ENCODE data around the gene C11orf97. TPM values are rescaled to one million over a fixed set of nuclear protein-coding genes. Genes with fewer than 3 reads are reported as not detected.

C11orf97 gene
- total RNA-seq, 1 experiment from 2014 or later = not detected

GRCh38 chr11:94546886-94547285 is 34.6 kb downstream of the C11orf97 start:
- H3K4me3 Mint-ChIP-seq = peak overlapping the region in 1 of 2 experiments; percentile 22; a peak in 1 of 5 replicates
- Histone ChIP-seq H3K4me2 (ENCODE audit: insufficient read depth, insufficient read length, low read length) (peak overlapping the region; percentile 13), H4K8ac (replicated peaks; ENCODE audit: insufficient read length, low read depth, low read length) (no peak overlapping the region), H2BK15ac (ENCODE audit: low read depth, low read length) (no peak overlapping the region), H2BK5ac (ENCODE audit: insufficient read length, low read length) (no peak overlapping the region), H3K27me3 (ENCODE audit: insufficient read depth, low read length) (peaks cover 9% of the 10 kb centered on the region; the same call in 1 of the 2 replicates), H4K20me1 (ENCODE audit: control insufficient read depth, insufficient read depth, insufficient read length) (no peaks in the 10 kb centered on the region), H2AK5ac (ENCODE audit: insufficient read length, low read length) (no peak overlapping the region), H3K4ac (ENCODE audit: low read depth, low read length) (no peak overlapping the region), H3K4me1 (ENCODE audit: insufficient read depth, low read length) (no peaks in the 10 kb centered on the region; the same call in none of the 2 replicates), H3K9me3 (ENCODE audit: control insufficient read depth, low read depth, low read length) (no peaks in the 10 kb centered on the region), H3K23me2 (ENCODE audit: insufficient read length, low read depth, low read length, poor library complexity, severe bottlenecking) (peaks cover 15% of the 10 kb centered on the region), H2BK120ac (ENCODE audit: low read depth, low read length, poor library complexity, severe bottlenecking) (no peak overlapping the region), H4K91ac (ENCODE audit: insufficient read length, low read depth, low read length) (no peak overlapping the region), H3K79me2 (ENCODE audit: insufficient read depth, low read length) (peaks cover 2% of the 10 kb centered on the region; the same call in 1 of the 2 replicates), H3K23ac (ENCODE audit: insufficient read length, low read depth, low read length) (no peak overlapping the region), H3K14ac (ENCODE audit: insufficient read depth, low read length) (no peak overlapping the region), H3K9ac (ENCODE audit: extremely low read depth, insufficient read length, low read length) (no peak overlapping the region), H4K5ac (ENCODE audit: insufficient read length, low read depth, low read length) (no peak overlapping the region), H3K18ac (ENCODE audit: insufficient read length, low read depth, low read length) (no peak overlapping the region), H2BK20ac (ENCODE audit: low read depth, low read length, poor library complexity, severe bottlenecking) (no peak overlapping the region), H2AFZ (ENCODE audit: low read length) (no peak overlapping the region), H3K56ac (ENCODE audit: insufficient read length, low read depth, low read length) (no peak overlapping the region), H3K27ac (ENCODE audit: insufficient read length, low read depth, low read length) (no peak overlapping the region), H3K79me1 (ENCODE audit: insufficient read depth, low read depth, low read length, poor library complexity, severe bottlenecking) (no peaks in the 10 kb centered on the region), H3T11ph (ENCODE audit: low read length) (no peak overlapping the region), H2BK12ac (ENCODE audit: insufficient read length, low read depth, low read length) (no peak overlapping the region)
- no peak for DNase-seq
- H3K9me3 Mint-ChIP-seq = no peaks in the 10 kb centered on the region
- peaks cover 0 to 5% (median 0%) of the 10 kb centered on the region in 3 experiments; a peak in 1 of 7 replicates for H3K36me3 Mint-ChIP-seq (ENCODE audit: insufficient read depth in 1 of 3, low read depth in 3 of 3)
- peaks cover 23% of the 10 kb centered on the region for H3K27me3 Mint-ChIP-seq (ENCODE audit: low read depth)
- TF ChIP-seq CTCF (conservative IDR thresholded peaks at IDR 0.05) = no peak
- no CpG with 5 or more reads among the region's 1 CpG for WGBS (ENCODE audit: extremely low coverage, insufficient read length, low lambda C conversion rate)
- H3K4me1 Mint-ChIP-seq = peaks cover 21 to 28% of the 10 kb centered on the region in 2 experiments
- no peak overlapping the region for H3K27ac Mint-ChIP-seq

All from H9 (cell line).